H1 (cell line): Measurements from ENCODE around the gene TBX4. TPM values are rescaled to one million over a fixed set of nuclear protein-coding genes. Genes with fewer than 3 reads are reported as not detected.

Experiments used
- CTCF ChIA-PET: fragments of 300-600 bp; sonication (Branson Sonifier 250); formaldehyde crosslinking; loops from one replicate; lab custom pipeline; 2021; ENCODE audit not compliant: partially characterized antibody; lab: Charles Lee
- POLR2A ChIA-PET: fragments of 300-600 bp; sonication (Branson Sonifier 250); formaldehyde crosslinking; loops from one replicate; lab custom pipeline; 2021; ENCODE audit warnings: inconsistent platforms; ENCODE audit not compliant: partially characterized antibody; lab: Charles Lee
- DNase-seq, 2 experiments: peaks; one replicate each; pipeline versions ENCODE4 v3.0.0 to v3.0.0-alpha.2; 2010 to 2022; ENCODE audit warnings: low spot score in 2 of 2, low read depth in 1 of 2, mixed read lengths in 1 of 2
- FAIRE-seq: peaks from 2 replicates; lab custom pipeline; 2011; peaks lifted over from hg19 to GRCh38; lab: Jason Lieb, UNC
- H2AFZ ChIP-seq: 2 replicates; pipeline ENCODE4 v1.8.1; 2012; ENCODE audit warnings: low read length, inconsistent platforms
- H2AK5ac ChIP-seq: 2 replicates; pipeline ENCODE4 v1.6.1; 2013; ENCODE audit warnings: low read depth, low read length
- H2BK120ac ChIP-seq: replicated peaks from 2 replicates; pipeline ENCODE3; 2013; ENCODE audit warnings: low read depth, low read length, inconsistent platforms
- H2BK12ac ChIP-seq: 2 replicates; pipeline ENCODE4 v1.6.1; 2013; ENCODE audit warnings: low read depth, low read length
- H2BK15ac ChIP-seq: 2 replicates; pipeline ENCODE4 v1.6.1; 2013; ENCODE audit warnings: low read length
- H2BK20ac ChIP-seq: 2 replicates; pipeline ENCODE4 v1.6.1; 2013; ENCODE audit warnings: low read length
- H2BK5ac ChIP-seq: 2 replicates; pipeline ENCODE4 v1.6.1; 2013; ENCODE audit warnings: low read depth, low read length
- H3K14ac ChIP-seq: 2 replicates; pipeline ENCODE4 v1.6.1; 2013; ENCODE audit warnings: inconsistent platforms; ENCODE audit not compliant: insufficient read length
- H3K18ac ChIP-seq: 2 replicates; pipeline ENCODE4 v1.6.1; 2013; ENCODE audit warnings: low read length; ENCODE audit errors: extremely low read depth
- H3K23ac ChIP-seq: 2 replicates; pipeline ENCODE4 v1.6.1; 2013; ENCODE audit warnings: inconsistent platforms; ENCODE audit not compliant: insufficient read length
- H3K23me2 ChIP-seq: 2 replicates; pipeline ENCODE4 v1.6.1; 2013; ENCODE audit warnings: low read depth, low read length
- H3K27ac ChIP-seq: 2 replicates; pipeline ENCODE4 v1.6.1; 2011; ENCODE audit warnings: low read depth, low read length, inconsistent platforms
- H3K27me3 ChIP-seq, 4 experiments: replicated peaks in 1 of 4; 1 replicate in 1 of 4; 2 replicates in 3 of 4; pipeline versions ENCODE4 v1.6.1 to v1.8.1; 2011 to 2013; ENCODE audit warnings: low read length in 3 of 4, mild to moderate bottlenecking in 3 of 4, inconsistent platforms in 2 of 4, mixed read lengths in 2 of 4, moderate library complexity in 1 of 4; ENCODE audit not compliant: control insufficient read depth in 3 of 4, insufficient read depth in 3 of 4; ENCODE audit errors: extremely low read depth in 1 of 4
- H3K36me3 ChIP-seq, 4 experiments: 2 replicates each; pipeline versions ENCODE4 v1.6.1 to v1.8.1; 2011 to 2013; ENCODE audit warnings: mild to moderate bottlenecking in 4 of 4, low read length in 3 of 4, moderate library complexity in 2 of 4, control low read depth in 1 of 4, inconsistent platforms in 1 of 4; ENCODE audit not compliant: insufficient read depth in 4 of 4, control insufficient read depth in 2 of 4
- H3K4ac ChIP-seq: replicated peaks from 2 replicates; pipeline ENCODE3; 2013; ENCODE audit warnings: low read length, low read depth, mixed read lengths, inconsistent platforms; ENCODE audit not compliant: insufficient read length
- H3K4me1 ChIP-seq, 4 experiments: replicated peaks in 1 of 4; 1 replicate in 1 of 4; 2 replicates in 3 of 4; pipeline versions ENCODE4 v1.6.1 to v1.8.1; 2011 to 2013; ENCODE audit warnings: low read length in 3 of 4, inconsistent platforms in 2 of 4, mixed read lengths in 1 of 4; ENCODE audit not compliant: insufficient read depth in 4 of 4, control insufficient read depth in 3 of 4
- H3K4me2 ChIP-seq, 2 experiments: 2 replicates each; pipeline versions ENCODE4 v1.6.1 to v1.8.1; 2011 to 2013; ENCODE audit warnings: low read depth in 2 of 2, low read length in 2 of 2, control low read depth in 1 of 2, inconsistent platforms in 1 of 2, mild to moderate bottlenecking in 1 of 2; ENCODE audit not compliant: insufficient read depth in 1 of 2
- H3K4me3 ChIP-seq, 4 experiments: fragments of 200-600, 300-600 bp in 1 of 4; sonication (generic), shearing (Covaris generic), sonication (Bioruptor Twin) in 1 of 4; 2 replicates each; pipeline versions ENCODE4 v1.5.1 to v1.8.1; 2011 to 2016; ENCODE audit warnings: low read length in 4 of 4, low read depth in 3 of 4, control low read depth in 2 of 4, inconsistent platforms in 2 of 4, mild to moderate bottlenecking in 2 of 4, mixed read lengths in 1 of 4, moderate library complexity in 1 of 4; ENCODE audit not compliant: insufficient read depth in 2 of 4; ENCODE audit errors: extremely low read depth in 1 of 4
- H3K56ac ChIP-seq: replicated peaks from 2 replicates; pipeline ENCODE3; 2013; ENCODE audit warnings: low read depth, mild to moderate bottlenecking, mixed read lengths, low read length, inconsistent platforms; ENCODE audit not compliant: insufficient read length
- H3K79me1 ChIP-seq: 2 replicates; pipeline ENCODE4 v1.6.1; 2013; ENCODE audit warnings: low read depth, low read length, control low read depth
- H3K79me2 ChIP-seq, 2 experiments: 2 replicates each; pipeline versions ENCODE4 v1.6.1 to v1.8.1; 2012 to 2013; ENCODE audit warnings: low read length in 2 of 2, mild to moderate bottlenecking in 2 of 2, inconsistent platforms in 1 of 2; ENCODE audit not compliant: insufficient read depth in 2 of 2, control insufficient read depth in 1 of 2
- H3K9ac ChIP-seq, 4 experiments: replicated peaks in 1 of 4; 1 replicate in 1 of 4; 2 replicates in 3 of 4; pipeline versions ENCODE4 v1.6.1 to v1.8.1; 2011 to 2013; ENCODE audit warnings: low read depth in 3 of 4, low read length in 3 of 4, control low read depth in 2 of 4, mild to moderate bottlenecking in 2 of 4, moderate library complexity in 2 of 4, inconsistent platforms in 1 of 4; ENCODE audit errors: extremely low read depth in 1 of 4
- H3K9me3 ChIP-seq, 2 experiments: 2 replicates each; pipeline versions ENCODE4 v1.6.1 to v1.8.1; 2012 to 2013; ENCODE audit warnings: mild to moderate bottlenecking in 2 of 2, moderate library complexity in 2 of 2, control low read depth in 1 of 2, inconsistent platforms in 1 of 2, low read depth in 1 of 2, low read length in 1 of 2, mixed read lengths in 1 of 2; ENCODE audit not compliant: insufficient read depth in 2 of 2
- H4K20me1 ChIP-seq, 2 experiments: replicated peaks in 1 of 2; 2 replicates each; pipeline versions ENCODE3 to v1.8.1; 2011 to 2013; ENCODE audit warnings: inconsistent platforms in 2 of 2, low read length in 2 of 2, mild to moderate bottlenecking in 1 of 2; ENCODE audit not compliant: insufficient read depth in 2 of 2, control insufficient read depth in 1 of 2
- H4K5ac ChIP-seq: 2 replicates; pipeline ENCODE4 v1.6.1; 2013; ENCODE audit warnings: low read length, low read depth, mixed read lengths, inconsistent platforms; ENCODE audit not compliant: insufficient read length
- H4K8ac ChIP-seq: 2 replicates; pipeline ENCODE4 v1.8.0; 2013; ENCODE audit warnings: mild to moderate bottlenecking, moderate library complexity, low read length, inconsistent platforms; ENCODE audit not compliant: insufficient read depth; ENCODE audit errors: extremely low read depth
- H4K91ac ChIP-seq: replicated peaks from 2 replicates; pipeline ENCODE3; 2013; ENCODE audit warnings: low read length, mixed read lengths, inconsistent platforms; ENCODE audit not compliant: insufficient read length
- BCL11A ChIP-seq, 2 experiments: IDR thresholded peaks; one replicate each; pipeline ENCODE4 v1.6.1; 2011; ENCODE audit warnings: low read depth in 2 of 2, low read length in 2 of 2, mild to moderate bottlenecking in 2 of 2
- BRCA1 ChIP-seq: IDR thresholded peaks from 2 replicates; pipeline ENCODE4 v1.6.1; 2012; ENCODE audit warnings: low read depth, low read length, improper control_type of control experiment
- CBX5 ChIP-seq: fragments of 300-800, 300-1000 bp; sonication (generic); IDR thresholded peaks from 2 replicates; pipeline ENCODE4 v1.7.1; 2016; ENCODE audit warnings: antibody characterized with exemption, low read length, low read depth
- CEBPB ChIP-seq: IDR thresholded peaks from 2 replicates; pipeline ENCODE4 v1.6.1; 2012; ENCODE audit warnings: low read depth, low read length
- CREB1 ChIP-seq: IDR thresholded peaks from 2 replicates; pipeline ENCODE4 v1.6.1; 2012; ENCODE audit warnings: inconsistent platforms
- EP300 ChIP-seq, 2 experiments: IDR thresholded peaks; 1 replicate in 1 of 2; 2 replicates in 1 of 2; pipeline ENCODE4 v1.6.1; 2011 to 2012; ENCODE audit warnings: low read depth in 2 of 2, low read length in 2 of 2, mild to moderate bottlenecking in 2 of 2, borderline replicate concordance in 1 of 2, inconsistent platforms in 1 of 2, moderate library complexity in 1 of 2
- HDAC6 ChIP-seq: IDR thresholded peaks from one replicate; pipeline ENCODE4 v1.7.1; 2012; ENCODE audit warnings: low read depth, mild to moderate bottlenecking, inconsistent platforms, low read length, moderate library complexity
- NANOG ChIP-seq: IDR thresholded peaks from 2 replicates; pipeline ENCODE4 v1.6.1; 2011; ENCODE audit warnings: low read length, low read depth, mild to moderate bottlenecking, inconsistent platforms; ENCODE audit not compliant: insufficient read depth, poor library complexity, severe bottlenecking
- NRF1 ChIP-seq: IDR thresholded peaks from 2 replicates; pipeline ENCODE4 v1.6.1; 2011; ENCODE audit warnings: mild to moderate bottlenecking, low read depth, low read length, improper control_type of control experiment
- RBBP5 ChIP-seq: IDR thresholded peaks from 2 replicates; pipeline ENCODE4 v1.7.1; 2012; ENCODE audit warnings: low read depth, mild to moderate bottlenecking, inconsistent platforms, low read length, moderate library complexity, borderline replicate concordance
- SIX5 ChIP-seq: IDR thresholded peaks from 2 replicates; pipeline ENCODE4 v1.6.1; 2011; ENCODE audit warnings: mild to moderate bottlenecking, low read depth, low read length
- SP2 ChIP-seq: IDR thresholded peaks from 2 replicates; pipeline ENCODE4 v1.6.1; 2012; ENCODE audit warnings: mild to moderate bottlenecking, low read length, inconsistent platforms
- SP4 ChIP-seq: IDR thresholded peaks from 2 replicates; pipeline ENCODE4 v1.6.1; 2012; ENCODE audit warnings: low read length, inconsistent platforms
- SRF ChIP-seq: IDR thresholded peaks from 2 replicates; pipeline ENCODE4 v1.6.1; 2011; ENCODE audit warnings: mild to moderate bottlenecking, low read depth, low read length, moderate library complexity
- TBP ChIP-seq: IDR thresholded peaks from 2 replicates; pipeline ENCODE4 v1.6.1; 2011; ENCODE audit warnings: low read depth, low read length, improper control_type of control experiment
- TEAD4 ChIP-seq: IDR thresholded peaks from 2 replicates; pipeline ENCODE4 v1.6.1; 2012; ENCODE audit warnings: low read depth, low read length, inconsistent platforms, mixed read lengths
- WGBS, 2 experiments: shearing (Covaris generic) in 1 of 2; methylation state at CpG; one replicate each; pipeline versions ENCODE4 v1.1.6 to v1.1.7; 2013 to 2015; ENCODE audit warnings: low lambda C conversion rate in 2 of 2, mixed read lengths in 2 of 2, inconsistent platforms in 1 of 2, low coverage in 1 of 2, missing lambda C conversion rate in 1 of 2; ENCODE audit not compliant: insufficient replicate concordance in 2 of 2, insufficient coverage in 1 of 2, insufficient read length in 1 of 2; ENCODE audit errors: extremely low coverage in 1 of 2, missing lambda C conversion rate in 1 of 2; 5-methylcytosine and 5-hydroxymethylcytosine counted together
- polyA plus RNA-seq, 7 experiments: library from polyadenylated mRNA; depleted of rRNA in 3 of 7; stranded (reverse) in 5 of 7; unstranded in 2 of 7; fragments of >200 nt in 5 of 7; fragments of 200-250 nt in 2 of 7; gene quantifications; 1 replicate in 5 of 7; 2 replicates in 1 of 7; 4 replicates in 1 of 7; pipeline versions ENCODE4 v1.2.1 to v1.2.3, GENCODE V29; 2011 to 2013; ENCODE audit warnings: missing spikeins in 2 of 7, mixed read lengths in 2 of 7
- total RNA-seq: library from RNA; stranded (reverse); fragmentation: NEBNext Ultra II Directional; extraction: Animal tissue kit (Norgen Biotek cat#: 25700); gene quantifications from 2 replicates; pipeline ENCODE4 v1.2.1, GENCODE V29; 2021

Gene TBX4
- total and polyA plus RNA-seq, 2 of the 8 experiments (the other 6 are each of a cell fraction or from before 2014, with no cell fraction given) = 0.02 TPM; not detected in 1

DNA sequence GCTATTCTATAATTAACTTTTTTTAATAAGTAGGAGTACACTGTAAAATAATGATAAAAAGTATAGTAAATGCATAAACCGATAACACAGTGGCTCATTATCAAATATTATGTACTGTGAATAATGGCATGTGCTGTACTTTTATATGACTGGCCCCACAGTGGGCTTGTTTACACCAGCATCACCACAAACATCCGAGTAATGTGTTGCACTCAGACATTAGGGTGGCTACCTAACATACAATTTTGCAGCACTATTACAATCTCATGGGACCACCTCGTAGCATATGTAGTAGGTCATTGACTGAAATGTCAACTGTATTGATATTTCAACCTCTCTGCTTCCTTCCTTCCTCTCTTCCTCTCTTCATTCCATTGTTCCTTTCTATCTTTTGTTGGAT, 51.7 kb downstream of the TBX4 start:
- Histone ChIP-seq H3K4ac (no peak overlapping the region), H3K27me3 (no peaks in the 10 kb centered on the region), H3K4me2 (no peak overlapping the region), H3K14ac (no peak overlapping the region), H4K91ac (no peak overlapping the region), H2BK12ac (no peak overlapping the region), H2BK120ac (no peak overlapping the region), H2BK5ac (no peak overlapping the region), H3K23me2 (no peaks in the 10 kb centered on the region; the same call in 1 of the 2 replicates), H3K18ac (no peak overlapping the region), H2BK20ac (no peak overlapping the region), H2AFZ (no peak overlapping the region), H3K9me3 (no peaks in the 10 kb centered on the region), H3K9ac (no peak overlapping the region), H2BK15ac (no peak overlapping the region), H4K20me1 (no peaks in the 10 kb centered on the region), H3K56ac (no peak overlapping the region), H4K5ac (no peak overlapping the region), H3K79me1 (no peaks in the 10 kb centered on the region), H3K27ac (no peak overlapping the region), H3K23ac (no peak overlapping the region), H4K8ac (no peak overlapping the region), H2AK5ac (no peak overlapping the region), H3K4me3 (no peak overlapping the region), H3K36me3 (no peaks in the 10 kb centered on the region), H3K4me1 (peaks cover 0 to 3% (median 0%) of the 10 kb centered on the region in 4 experiments; a peak in 1 of 7 replicates), H3K79me2 (no peaks in the 10 kb centered on the region)
- no peak for FAIRE-seq
- CTCF ChIA-PET = interaction anchor here (0.9 kb wide), 1 partner anchor 18 kb away, joined by 4 read pairs; no protein-coding TSS in a partner anchor
- POLR2A ChIA-PET = no interaction called here
- WGBS, 2 experiments = 67% methylated on average over 3 of the region's 3 CpGs; no CpG with 5 or more reads in 1 of the 2 experiments
- DNase-seq = no peak
- TF ChIP-seq RBBP5 (no peak), SIX5 (no peak), TBP (no peak), NANOG (no peak), BCL11A (IDR thresholded peaks at IDR 0.05; ENCODE audit: low read depth in 2 of 2, low read length in 2 of 2) (no peak), TEAD4 (no peak), BRCA1 (no peak), EP300 (IDR thresholded peaks at IDR 0.05; ENCODE audit: borderline replicate concordance in 1 of 2, low read depth in 2 of 2, low read length in 2 of 2) (no peak), SP4 (no peak), HDAC6 (no peak), SRF (no peak), CBX5 (no peak), CREB1 (no peak), SP2 (no peak), CEBPB (no peak), NRF1 (no peak)
